BE2C (cell line): Measurements from ENCODE around the gene CLSTN2.

Source experiments
- DNase-seq: peaks from one replicate; pipeline ENCODE4 v3.0.0-alpha.2; 2020
- H3K27me3 ChIP-seq: fragments of 250-450 bp; sonication (Bioruptor Pico); 2 replicates; pipeline ENCODE4 v1.5.1; 2020; ENCODE audit warnings: mild to moderate bottlenecking
- H3K36me3 ChIP-seq: fragments of 250-450 bp; sonication (Bioruptor Pico); 2 replicates; pipeline ENCODE4 v1.5.1; 2020; ENCODE audit warnings: mild to moderate bottlenecking
- H3K4me1 ChIP-seq: fragments of 250-450 bp; sonication (Bioruptor Pico); 2 replicates; pipeline ENCODE4 v1.5.1; 2020
- H3K4me3 ChIP-seq: 2 replicates; pipeline ENCODE4 v1.5.1; 2011; ENCODE audit warnings: low read depth, low read length
- H3K9me3 ChIP-seq: fragments of 250-450 bp; sonication (Bioruptor Pico); 2 replicates; pipeline ENCODE4 v1.5.1; 2020
- CTCF ChIP-seq: IDR thresholded peaks from 2 replicates; pipeline ENCODE4 v1.5.1; 2012; ENCODE audit warnings: mild to moderate bottlenecking, low read depth, low read length

The CLSTN2 gene

DNA sequence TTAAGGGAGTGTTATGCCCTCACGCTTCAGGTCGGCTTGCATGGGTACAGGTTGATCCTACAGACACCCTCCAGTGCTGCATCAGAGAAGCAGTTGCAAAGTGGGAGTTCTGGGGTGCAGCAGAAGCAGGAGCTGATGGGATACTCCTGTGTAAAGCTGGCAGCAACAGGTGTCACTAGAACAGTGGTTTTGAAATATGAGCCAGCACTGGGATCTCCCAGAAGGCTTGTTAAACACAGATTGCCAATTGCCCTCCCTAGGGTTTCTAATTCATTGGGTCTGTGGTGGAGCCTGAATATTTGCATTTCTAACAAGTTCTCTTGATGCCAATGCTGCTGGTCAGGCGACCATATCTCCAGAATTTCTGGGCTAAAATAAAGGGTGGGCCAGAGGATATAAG lies 350.4 kb downstream of the CLSTN2 start:
- Histone ChIP-seq H3K27me3 (no peaks in the 10 kb centered on the region), H3K9me3 (no peaks in the 10 kb centered on the region), H3K4me3 (no peak overlapping the region), H3K4me1 (no peaks in the 10 kb centered on the region), H3K36me3 (no peaks in the 10 kb centered on the region)
- DNase-seq, result no peak
- TF ChIP-seq CTCF, result no peak

DNA sequence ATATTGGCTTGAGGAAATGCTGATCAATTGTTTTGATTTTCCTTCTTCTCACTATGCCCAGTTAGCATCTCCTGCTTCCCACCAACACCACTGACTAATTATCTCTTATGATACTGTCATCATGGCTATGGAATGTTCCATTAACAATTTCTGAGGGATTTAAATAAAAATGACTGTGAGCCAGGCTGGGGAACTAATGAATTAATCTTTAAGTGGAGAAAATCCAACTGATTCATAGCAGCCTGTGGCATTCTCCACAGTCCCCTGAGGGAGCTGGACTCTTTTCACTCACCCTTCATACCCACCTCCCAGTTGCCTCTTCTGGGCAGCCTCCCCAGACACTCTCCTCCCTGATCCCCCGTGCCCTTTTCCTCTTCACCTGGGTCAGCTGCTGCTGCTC lies 353.6 kb downstream of the CLSTN2 start:
- Histone ChIP-seq H3K4me3 (no peak overlapping the region), H3K4me1 (no peaks in the 10 kb centered on the region), H3K9me3 (no peaks in the 10 kb centered on the region), H3K27me3 (no peaks in the 10 kb centered on the region), H3K36me3 (no peaks in the 10 kb centered on the region)
- DNase-seq, result no peak
- no peak for TF ChIP-seq CTCF

DNA sequence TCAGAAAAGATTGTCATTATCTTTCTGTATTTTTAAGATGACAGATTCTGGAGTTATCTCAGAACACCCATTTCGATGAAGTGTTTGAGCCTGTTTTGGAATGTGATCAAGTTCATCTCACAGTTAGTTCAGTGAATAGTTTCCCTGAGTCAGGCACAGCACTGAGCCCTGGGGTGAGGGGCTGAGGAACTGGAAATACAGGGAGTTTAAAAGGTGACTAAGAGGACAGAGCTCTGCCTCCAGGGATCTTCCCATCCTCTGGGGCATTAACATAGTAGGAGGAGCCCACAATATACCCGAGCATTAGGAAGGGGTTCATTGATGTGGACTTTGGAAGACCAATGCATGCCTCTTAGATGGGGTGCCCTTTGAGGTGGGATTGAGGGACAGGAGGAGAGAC lies 355.1 kb downstream of the CLSTN2 start:
- DNase-seq, result no peak
- Histone ChIP-seq H3K36me3 (no peaks in the 10 kb centered on the region), H3K4me1 (no peaks in the 10 kb centered on the region), H3K9me3 (no peaks in the 10 kb centered on the region), H3K4me3 (no peak overlapping the region), H3K27me3 (no peaks in the 10 kb centered on the region)
- TF ChIP-seq CTCF, result no peak

DNA sequence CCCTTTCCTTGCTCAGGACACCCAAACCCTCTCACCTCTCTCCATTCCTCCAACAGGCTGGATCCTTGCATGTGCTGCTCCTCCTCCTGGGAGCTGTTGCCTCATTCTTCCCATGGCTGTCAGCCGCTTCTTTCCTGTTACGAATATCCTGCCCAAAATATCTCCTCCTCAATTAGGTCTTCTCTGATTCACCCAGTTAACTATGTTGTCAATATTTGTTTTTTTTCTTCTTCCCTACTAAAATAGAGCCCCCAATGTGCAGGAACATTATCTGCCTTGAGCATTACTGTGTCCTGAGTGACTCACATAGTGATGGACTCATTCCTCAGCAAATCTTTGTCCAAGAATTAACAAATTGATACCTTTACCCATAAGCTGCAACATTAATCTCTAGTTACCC lies 357.2 kb downstream of the CLSTN2 start:
- H3K9me3 ChIP-seq, result no peaks in the 10 kb centered on the region
- no peaks in the 10 kb centered on the region for H3K4me1 ChIP-seq
- TF ChIP-seq CTCF, result no peak
- no peak overlapping the region for H3K4me3 ChIP-seq
- H3K36me3 ChIP-seq, result no peaks in the 10 kb centered on the region
- no peaks in the 10 kb centered on the region for H3K27me3 ChIP-seq
- DNase-seq, result no peak

- Histone ChIP-seq H3K9me3 (no peaks in the 10 kb centered on the region), H3K27me3 (no peaks in the 10 kb centered on the region), H3K4me3 (no peak overlapping the region), H3K4me1 (no peaks in the 10 kb centered on the region), H3K36me3 (no peaks in the 10 kb centered on the region)
- peak; percentile 46 for DNase-seq
- TF ChIP-seq CTCF, result no peak
Measured at GRCh38 chr3:140292684-140293083, 357.7 kb downstream of the CLSTN2 start.

GRCh38 chr3:140294058-140294457 lies 359.1 kb downstream of the CLSTN2 start:
- Histone ChIP-seq H3K9me3 (no peaks in the 10 kb centered on the region), H3K4me3 (no peak overlapping the region), H3K4me1 (no peaks in the 10 kb centered on the region), H3K27me3 (no peaks in the 10 kb centered on the region), H3K36me3 (no peaks in the 10 kb centered on the region)
- DNase-seq, result no peak
- no peak for TF ChIP-seq CTCF
